Loucy (cell line): ENCODE data around the gene ST8SIA1.

Experiments
- H2AFZ ChIP-seq: fragments of 200-600 bp; sonication (generic); 2 replicates; pipeline ENCODE4 v1.6.0; 2016; ENCODE audit warnings: antibody characterized with exemption, mild to moderate bottlenecking, low read length, moderate library complexity
- H3F3A ChIP-seq: fragments of 200-600 bp; 2 replicates; pipeline ENCODE4 v1.6.0; 2016; ENCODE audit warnings: antibody characterized with exemption, low read depth, mild to moderate bottlenecking
- H3K27me3 ChIP-seq: fragments of 200-600 bp; sonication (generic); 2 replicates; pipeline ENCODE4 v1.6.1; 2014; ENCODE audit warnings: low read length, mild to moderate bottlenecking; ENCODE audit not compliant: insufficient read depth, poor library complexity, severe bottlenecking
- H3K36me3 ChIP-seq: fragments of 200-600 bp; sonication (generic); 2 replicates; pipeline ENCODE4 v1.6.1; 2016; ENCODE audit warnings: low read length; ENCODE audit not compliant: insufficient read depth
- H3K4me1 ChIP-seq: fragments of 200-600 bp; sonication (generic); 2 replicates; pipeline ENCODE4 v1.5.1; 2014; ENCODE audit warnings: low read length, mild to moderate bottlenecking; ENCODE audit not compliant: insufficient read depth, poor library complexity, severe bottlenecking
- H3K4me2 ChIP-seq: fragments of 200-600 bp; sonication (generic); 2 replicates; pipeline ENCODE4 v1.6.0; 2014; ENCODE audit warnings: antibody characterized with exemption, low read length, low read depth, mild to moderate bottlenecking; ENCODE audit not compliant: poor library complexity, severe bottlenecking
- H3K4me3 ChIP-seq: fragments of 200-600 bp; sonication (generic); 2 replicates; pipeline ENCODE4 v1.5.1; 2014; ENCODE audit warnings: low read length, mild to moderate bottlenecking, mixed read lengths; ENCODE audit not compliant: poor library complexity, severe bottlenecking
- H3K79me2 ChIP-seq: fragments of 200-600 bp; sonication (generic); 2 replicates; pipeline ENCODE4 v1.6.1; 2014; ENCODE audit warnings: low read length; ENCODE audit not compliant: insufficient read depth
- H3K9ac ChIP-seq: fragments of 200-600 bp; sonication (generic); 2 replicates; pipeline ENCODE4 v1.6.0; 2014; ENCODE audit warnings: mild to moderate bottlenecking, low read depth, low read length, moderate library complexity; ENCODE audit not compliant: poor library complexity, severe bottlenecking
- H3K9me2 ChIP-seq: fragments of 200-600 bp; sonication (generic); replicated peaks from 2 replicates; pipeline ENCODE4 v1.6.1; 2016; ENCODE audit warnings: low read depth, low read length, mixed read lengths
- H3K9me3 ChIP-seq: fragments of 200-600 bp; sonication (generic); 2 replicates; pipeline ENCODE4 v1.6.1; 2014; ENCODE audit warnings: mild to moderate bottlenecking, antibody characterized with exemption, low read length, low read depth; ENCODE audit not compliant: insufficient read depth
- H4K20me1 ChIP-seq: fragments of 200-600 bp; sonication (generic); 2 replicates; pipeline ENCODE4 v1.6.0; 2014; ENCODE audit warnings: antibody characterized with exemption, low read length, mild to moderate bottlenecking; ENCODE audit not compliant: insufficient read depth, poor library complexity, severe bottlenecking
- EZH2phosphoT487 ChIP-seq: fragments of 200-600 bp; IDR thresholded peaks from 2 replicates; pipeline ENCODE4 v1.6.1; 2018; ENCODE audit warnings: antibody characterized with exemption, mild to moderate bottlenecking, moderate library complexity, borderline replicate concordance
- TF ChIP-seq, protein P1 (sequence below): fragments of 200-600 bp; sonication (generic); conservative IDR thresholded peaks from 2 replicates; pipeline ENCODE4 v1.5.1; 2014; ENCODE audit warnings: mild to moderate bottlenecking, antibody characterized with exemption, low read length

ST8SIA1 gene

DNA sequence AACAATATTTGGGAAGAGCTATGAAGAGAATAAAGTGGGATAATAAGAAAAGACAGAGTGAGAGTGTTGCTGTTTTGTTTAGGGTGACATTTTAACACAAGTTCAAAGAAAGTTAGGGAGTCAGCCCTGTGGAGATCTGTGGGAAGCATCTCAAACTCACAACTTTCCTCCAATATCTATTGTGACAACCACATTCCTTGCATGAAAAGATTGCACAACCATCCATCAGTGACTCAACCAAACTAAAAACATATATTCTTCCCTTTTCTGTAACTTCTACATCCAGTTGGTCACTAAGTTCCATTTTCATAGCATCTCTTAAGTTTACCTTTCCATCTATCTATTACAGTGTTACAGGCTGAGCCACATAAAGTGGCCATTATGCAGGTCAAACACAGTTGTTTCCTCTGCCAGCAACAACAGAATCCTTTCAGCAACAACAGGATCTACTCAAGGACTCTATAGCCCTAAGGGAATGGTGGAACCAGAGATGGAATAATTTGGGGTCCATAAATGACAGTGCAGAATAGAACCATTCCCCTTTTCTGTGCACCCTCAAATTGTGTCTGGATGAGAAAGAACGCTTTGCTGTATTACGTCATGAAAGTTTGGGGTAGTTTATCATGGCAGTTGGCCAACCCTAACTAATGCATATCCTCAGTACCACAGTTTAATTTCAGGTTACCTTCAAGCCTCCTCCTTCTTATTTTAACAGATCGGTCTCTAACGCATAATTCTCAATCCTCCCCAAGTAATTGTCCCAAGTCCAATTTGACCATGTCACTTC lies 118.8 kb downstream of the ST8SIA1 start:
- Histone ChIP-seq H3F3A (no peaks in the 10 kb centered on the region), H4K20me1 (no peaks in the 10 kb centered on the region), H3K4me1 (no peaks in the 10 kb centered on the region), H3K79me2 (no peaks in the 10 kb centered on the region), H3K4me3 (no peak overlapping the region), H3K9me3 (no peaks in the 10 kb centered on the region), H3K9me2 (no peaks in the 10 kb centered on the region), H3K4me2 (no peak overlapping the region), H3K27me3 (no peaks in the 10 kb centered on the region), H3K9ac (no peak overlapping the region), H3K36me3 (no peaks in the 10 kb centered on the region), H2AFZ (no peak overlapping the region)
- TF ChIP-seq EZH2phosphoT487: no peak
- TF ChIP-seq, protein P1, sequence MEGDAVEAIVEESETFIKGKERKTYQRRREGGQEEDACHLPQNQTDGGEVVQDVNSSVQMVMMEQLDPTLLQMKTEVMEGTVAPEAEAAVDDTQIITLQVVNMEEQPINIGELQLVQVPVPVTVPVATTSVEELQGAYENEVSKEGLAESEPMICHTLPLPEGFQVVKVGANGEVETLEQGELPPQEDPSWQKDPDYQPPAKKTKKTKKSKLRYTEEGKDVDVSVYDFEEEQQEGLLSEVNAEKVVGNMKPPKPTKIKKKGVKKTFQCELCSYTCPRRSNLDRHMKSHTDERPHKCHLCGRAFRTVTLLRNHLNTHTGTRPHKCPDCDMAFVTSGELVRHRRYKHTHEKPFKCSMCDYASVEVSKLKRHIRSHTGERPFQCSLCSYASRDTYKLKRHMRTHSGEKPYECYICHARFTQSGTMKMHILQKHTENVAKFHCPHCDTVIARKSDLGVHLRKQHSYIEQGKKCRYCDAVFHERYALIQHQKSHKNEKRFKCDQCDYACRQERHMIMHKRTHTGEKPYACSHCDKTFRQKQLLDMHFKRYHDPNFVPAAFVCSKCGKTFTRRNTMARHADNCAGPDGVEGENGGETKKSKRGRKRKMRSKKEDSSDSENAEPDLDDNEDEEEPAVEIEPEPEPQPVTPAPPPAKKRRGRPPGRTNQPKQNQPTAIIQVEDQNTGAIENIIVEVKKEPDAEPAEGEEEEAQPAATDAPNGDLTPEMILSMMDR: no peak

DNA sequence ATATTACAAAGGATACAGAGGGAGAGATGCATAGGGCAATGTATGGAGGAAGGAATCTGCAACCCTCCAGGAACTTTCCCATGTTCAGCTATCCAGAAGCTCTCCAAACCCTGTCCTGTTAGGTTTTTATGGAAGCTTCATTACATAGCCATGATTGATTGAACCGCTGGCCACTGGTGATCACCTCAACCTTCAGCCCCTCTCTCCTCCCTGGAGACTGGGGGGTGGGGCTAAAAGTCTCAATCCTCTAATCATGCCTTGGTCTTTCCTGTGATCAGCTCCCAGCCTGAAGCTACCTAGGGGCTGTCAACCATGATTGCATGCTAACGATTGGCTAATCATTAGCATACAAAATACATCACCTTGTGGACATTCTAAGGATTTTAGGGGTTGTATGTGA lies 123.4 kb downstream of the ST8SIA1 start:
- no peaks in the 10 kb centered on the region for H3K9me3 ChIP-seq
- no peaks in the 10 kb centered on the region for H3K9me2 ChIP-seq
- H2AFZ ChIP-seq: no peak overlapping the region
- no peaks in the 10 kb centered on the region for H3K4me1 ChIP-seq
- no peak overlapping the region for H3K4me3 ChIP-seq
- H3K79me2 ChIP-seq: no peaks in the 10 kb centered on the region
- no peak overlapping the region for H3K9ac ChIP-seq
- no peaks in the 10 kb centered on the region for H3F3A ChIP-seq
- H3K27me3 ChIP-seq: no peaks in the 10 kb centered on the region
- H3K36me3 ChIP-seq: no peaks in the 10 kb centered on the region
- no peaks in the 10 kb centered on the region for H4K20me1 ChIP-seq
- TF ChIP-seq, protein P1: no peak
- TF ChIP-seq EZH2phosphoT487: no peak
- H3K4me2 ChIP-seq: no peak overlapping the region

DNA sequence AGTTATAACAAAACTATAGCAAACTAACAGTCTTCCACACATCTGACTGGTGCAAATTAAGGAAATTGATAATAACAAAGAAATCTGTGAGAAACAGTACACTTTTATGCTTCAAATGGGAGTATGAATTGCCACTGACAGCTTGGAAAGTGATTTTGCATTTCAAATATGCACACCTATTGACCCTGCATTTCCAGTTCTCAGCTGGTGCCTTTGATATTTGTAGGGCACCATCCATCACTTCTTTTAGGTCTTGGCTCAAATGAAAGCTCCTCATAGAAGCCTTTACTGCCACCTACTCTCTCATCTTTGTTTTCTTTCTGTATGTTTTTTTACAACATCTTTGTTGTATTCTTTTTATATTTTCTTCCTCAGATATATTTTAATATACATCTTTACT lies 125.1 kb downstream of the ST8SIA1 start:
- no peak overlapping the region for H3K4me3 ChIP-seq
- H3K36me3 ChIP-seq: no peaks in the 10 kb centered on the region
- H3K9me3 ChIP-seq: no peaks in the 10 kb centered on the region
- H3K27me3 ChIP-seq: no peaks in the 10 kb centered on the region
- no peaks in the 10 kb centered on the region for H4K20me1 ChIP-seq
- no peak overlapping the region for H3K4me2 ChIP-seq
- H3K79me2 ChIP-seq: no peaks in the 10 kb centered on the region
- no peaks in the 10 kb centered on the region for H3K4me1 ChIP-seq
- no peaks in the 10 kb centered on the region for H3F3A ChIP-seq
- no peak overlapping the region for H3K9ac ChIP-seq
- no peaks in the 10 kb centered on the region for H3K9me2 ChIP-seq
- TF ChIP-seq, protein P1: no peak
- TF ChIP-seq EZH2phosphoT487: no peak
- no peak overlapping the region for H2AFZ ChIP-seq
